Measurements from ENCODE around the gene ATXN2L.

DNA sequence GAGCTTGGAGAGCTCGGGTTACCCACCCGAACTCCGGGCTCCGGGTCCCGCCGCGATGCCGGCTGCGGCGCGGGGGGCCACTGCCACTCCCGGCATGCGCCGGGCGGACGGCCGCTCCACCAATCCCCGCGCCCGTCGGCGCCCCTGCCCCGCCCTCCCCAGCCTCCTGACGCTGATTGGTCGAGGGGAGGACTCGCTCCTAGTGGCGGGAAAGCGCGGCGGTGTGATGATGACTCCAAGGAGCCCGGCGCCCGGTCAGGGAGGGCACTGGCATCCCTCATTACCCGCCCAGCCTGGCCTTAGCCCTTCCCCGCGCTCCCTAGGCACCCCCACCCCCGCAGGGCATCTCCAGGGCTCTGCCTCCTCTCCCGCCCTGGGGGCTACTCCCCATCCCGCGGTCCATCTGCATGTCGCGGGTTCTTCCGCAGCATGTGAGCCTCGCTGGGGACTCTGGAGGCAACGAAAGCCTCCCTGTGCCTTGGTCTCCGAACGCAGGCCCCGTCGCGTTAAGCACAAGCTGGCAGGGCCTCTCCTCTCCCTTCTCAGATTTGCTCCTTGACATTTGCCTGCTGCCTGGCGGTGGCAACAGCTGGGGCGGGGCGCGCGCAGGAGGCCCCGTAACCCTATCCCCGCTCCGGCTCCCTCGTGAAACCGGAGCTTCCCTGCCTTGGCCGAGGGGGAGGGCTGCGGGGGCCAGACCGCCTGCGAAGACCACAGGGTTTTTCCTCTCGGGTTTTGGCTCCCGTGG is 57.2 kb downstream of the ATXN2L start:
- no peak for TF ChIP-seq GATA2 (IDR thresholded peaks at IDR 0.05; ENCODE audit: low read depth, low read length)
- TF ChIP-seq GATA3 (IDR thresholded peaks at IDR 0.05; ENCODE audit: low read depth, low read length), result no peak
